Heart left ventricle (tissue), 13 donors: ENCODE data around the gene TWF2.

Experiments
- CTCF ChIP-seq, 12 donors: fragments of 200-600 bp; sonication (generic) in 4 of 12; IDR thresholded peaks; one replicate each; pipeline versions ENCODE4 v1.5.0 to v1.8.0; 2018 to 2022; ENCODE audit warnings: antibody characterized with exemption in 12 of 12, mild to moderate bottlenecking in 5 of 12
- POLR2A ChIP-seq, 2 donors: fragments of 450-650 bp; IDR thresholded peaks; one replicate each; pipeline ENCODE4 v1.6.1; 2017; ENCODE audit warnings: antibody characterized with exemption in 2 of 2, mild to moderate bottlenecking in 2 of 2, moderate library complexity in 2 of 2
- donor health status: ischemic (EF 13 %, LVEDD 7.1; RV severe dilation, severe dysfunction).
- donor health status: DM: no; HTN: yes; CAD: no.
- donor health status: DM: no; HTN: no; CAD: no.
- donor health status: ischemic (EF 25% LVEDD 6.9; RV normal size, moderate dysfunction).
- donor health status: ischemic (EF 25% LVEDD 5.7; RV mildly dilated, moderate dysfunction).
- donor health status: ischemic (EF 35%, LVEDD 5.7; RV mildly dilated, moderate dysfunction).
- donor health status: nonischemic (EF 11% LVEDD 7.7; RV severe dilation, severe dysfunction).
- donor health status: DM: yes; HTN: yes; CAD: no.
- donor health status: PGD.
- donor health status: ischemic (EF 29% LVEDD 5.4; RV normal size, mild dysfunction).
- donor health status: nonischemic (EF 23%, LVEDD 6.1; RV moderate dilation, normal function).

DNA sequence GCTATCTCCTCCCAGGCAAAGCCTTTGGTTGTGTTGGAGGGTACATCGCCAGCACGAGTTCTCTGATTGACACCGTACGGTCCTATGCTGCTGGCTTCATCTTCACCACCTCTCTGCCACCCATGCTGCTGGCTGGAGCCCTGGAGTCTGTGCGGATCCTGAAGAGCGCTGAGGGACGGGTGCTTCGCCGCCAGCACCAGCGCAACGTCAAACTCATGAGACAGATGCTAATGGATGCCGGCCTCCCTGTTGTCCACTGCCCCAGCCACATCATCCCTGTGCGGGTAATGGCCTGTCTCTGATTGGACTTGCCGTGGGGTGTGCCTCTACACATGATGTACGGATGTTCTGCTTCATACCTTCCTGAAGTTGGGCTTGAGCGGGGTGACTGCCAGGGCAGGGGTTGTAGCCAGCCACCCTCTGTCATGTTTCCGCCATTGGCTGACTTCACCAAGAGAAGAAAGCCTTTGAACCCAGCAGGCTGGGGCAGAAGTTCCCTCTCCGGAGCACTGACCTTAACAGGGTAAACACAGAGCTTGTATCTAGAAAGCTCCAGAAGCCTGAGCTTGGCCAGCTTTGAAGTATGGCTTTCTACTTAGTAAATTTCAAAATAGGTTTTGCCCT is 27.6 kb downstream of the TWF2 start:
- TF ChIP-seq CTCF (IDR thresholded peaks at IDR 0.05) (no peak), POLR2A (IDR thresholded peaks at IDR 0.05) (no peak)
